ENCODE results near the gene PRKCB. TPM values are rescaled to one million over a fixed set of nuclear protein-coding genes. Genes with fewer than 3 reads are reported as not detected.

The PRKCB gene
- total and polyA plus RNA-seq, 2 donors from 2014 or later = 0.62 to 17.8 TPM

GRCh38 chr16:24156777-24157176, 321.0 kb downstream of the PRKCB start:
- Histone ChIP-seq H3K27me3 (ENCODE audit: control insufficient read depth, insufficient read depth, low read length) (no peaks in the 10 kb centered on the region), H3K9ac (ENCODE audit: low read length in 3 of 3) (no peak overlapping the region), H3K4me1 (ENCODE audit: control insufficient read depth in 2 of 3, insufficient read depth in 2 of 3, low read depth in 1 of 3, low read length in 3 of 3) (no peaks in the 10 kb centered on the region), H3K27ac (ENCODE audit: low read depth in 2 of 2, low read length in 2 of 2) (no peak overlapping the region), H3K36me3 (ENCODE audit: control insufficient read depth in 2 of 3, insufficient read depth in 3 of 3, low read length in 3 of 3) (no peaks in the 10 kb centered on the region), H3K9me3 (ENCODE audit: control insufficient read depth in 2 of 3, insufficient read depth in 1 of 3, low read length in 3 of 3) (no peaks in the 10 kb centered on the region), H3K4me3 (ENCODE audit: low read length in 3 of 3) (no peak overlapping the region)
- intact Hi-C loops (cut with DNase I) = no loop called here
- DNase-seq (no peak), FAIRE-seq (no peak)
- no peak for TF ChIP-seq CTCF (IDR thresholded peaks at IDR 0.05; ENCODE audit: borderline replicate concordance, extremely low read depth, insufficient read depth)

DNA sequence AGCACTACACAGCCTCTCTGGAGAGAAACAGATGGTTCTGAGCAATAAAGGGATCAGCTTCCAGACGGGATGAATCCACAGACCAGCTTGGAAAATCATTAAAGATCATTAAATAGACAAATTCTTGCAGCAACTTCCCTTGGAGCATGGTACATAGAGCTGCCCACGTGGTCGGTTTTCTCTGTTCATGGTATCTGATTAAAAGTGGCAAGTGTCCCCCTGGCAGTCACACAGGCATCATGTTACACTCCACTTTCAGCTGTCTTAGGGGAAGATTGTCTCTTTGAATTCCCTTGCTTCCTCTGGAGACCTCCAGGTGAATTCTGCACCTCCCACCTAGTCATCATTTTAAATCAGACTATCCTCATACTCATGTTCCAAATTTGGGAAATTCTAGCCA, 328.2 kb downstream of the PRKCB start:
- Histone ChIP-seq H3K9me3 (ENCODE audit: control insufficient read depth in 2 of 3, insufficient read depth in 1 of 3, low read length in 3 of 3) (no peaks in the 10 kb centered on the region), H3K4me3 (ENCODE audit: low read length in 3 of 3) (no peak overlapping the region), H3K4me1 (ENCODE audit: control insufficient read depth in 2 of 3, insufficient read depth in 2 of 3, low read depth in 1 of 3, low read length in 3 of 3) (no peaks in the 10 kb centered on the region), H3K9ac (ENCODE audit: low read length in 3 of 3) (no peak overlapping the region), H3K27me3 (ENCODE audit: control insufficient read depth, insufficient read depth, low read length) (no peaks in the 10 kb centered on the region), H3K27ac (ENCODE audit: low read depth in 2 of 2, low read length in 2 of 2) (no peak overlapping the region), H3K36me3 (ENCODE audit: control insufficient read depth in 2 of 3, insufficient read depth in 3 of 3, low read length in 3 of 3) (no peaks in the 10 kb centered on the region)
- intact Hi-C loops (cut with DNase I) = no loop called here
- DNase-seq (peak in 3 of 5 donors; percentile 10 to 50 (median 42)), FAIRE-seq (no peak)
- TF ChIP-seq CTCF (IDR thresholded peaks at IDR 0.05; ENCODE audit: borderline replicate concordance, extremely low read depth, insufficient read depth) = no peak

DNA sequence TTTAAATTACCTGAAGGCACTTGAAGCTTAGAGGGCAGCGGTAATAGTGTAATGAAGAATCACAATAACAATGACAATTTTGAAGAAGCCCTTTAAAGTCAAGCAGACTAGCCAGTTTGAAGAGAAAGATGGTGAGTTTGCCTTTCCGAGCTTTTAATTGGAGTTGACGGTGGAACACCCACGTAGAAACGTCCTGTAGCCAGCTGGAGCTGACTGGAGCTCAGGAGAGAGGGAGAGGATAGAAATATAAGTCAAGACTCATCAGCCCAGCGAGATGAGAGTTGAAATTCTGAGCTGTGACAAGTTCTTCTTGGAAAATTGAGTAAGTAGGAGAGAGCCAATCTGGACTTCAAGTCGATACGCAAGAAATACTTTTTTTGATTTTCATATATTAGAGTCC, 328.6 kb downstream of the PRKCB start:
- Histone ChIP-seq H3K9me3 (ENCODE audit: control insufficient read depth in 2 of 3, insufficient read depth in 1 of 3, low read length in 3 of 3) (no peaks in the 10 kb centered on the region), H3K4me3 (ENCODE audit: low read length in 3 of 3) (no peak overlapping the region), H3K27ac (ENCODE audit: low read depth in 2 of 2, low read length in 2 of 2) (no peak overlapping the region), H3K9ac (ENCODE audit: low read length in 3 of 3) (no peak overlapping the region), H3K27me3 (ENCODE audit: control insufficient read depth, insufficient read depth, low read length) (no peaks in the 10 kb centered on the region), H3K4me1 (ENCODE audit: control insufficient read depth in 2 of 3, insufficient read depth in 2 of 3, low read depth in 1 of 3, low read length in 3 of 3) (no peaks in the 10 kb centered on the region), H3K36me3 (ENCODE audit: control insufficient read depth in 2 of 3, insufficient read depth in 3 of 3, low read length in 3 of 3) (no peaks in the 10 kb centered on the region)
- no peak for FAIRE-seq
- intact Hi-C loops (cut with DNase I) = no loop called here
- TF ChIP-seq CTCF (IDR thresholded peaks at IDR 0.05; ENCODE audit: borderline replicate concordance, extremely low read depth, insufficient read depth) = no peak
- no peak for DNase-seq

DNA sequence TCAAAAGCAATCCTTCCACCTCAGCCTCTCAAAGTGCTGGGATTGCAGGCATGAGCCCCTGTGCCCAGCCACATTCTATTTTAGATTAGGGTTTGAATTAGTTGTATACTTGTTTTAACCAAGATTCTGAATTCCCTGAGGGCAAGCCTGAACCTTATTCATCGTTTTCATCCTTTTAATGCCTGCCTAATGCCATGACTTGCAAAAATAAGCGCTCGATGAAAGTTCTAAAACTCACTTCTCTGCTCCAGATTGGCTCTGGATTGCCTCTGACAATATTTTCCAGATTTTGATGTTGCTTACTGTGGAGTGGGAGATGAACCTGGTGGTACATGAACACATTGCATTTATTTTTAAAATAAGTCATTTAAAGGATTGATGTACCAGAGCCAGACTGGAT, 329.5 kb downstream of the PRKCB start:
- no peak overlapping the region for H3K4me3 ChIP-seq (ENCODE audit: low read length in 3 of 3)
- no peaks in the 10 kb centered on the region for H3K36me3 ChIP-seq (ENCODE audit: control insufficient read depth in 2 of 3, insufficient read depth in 3 of 3, low read length in 3 of 3)
- no peaks in the 10 kb centered on the region for H3K4me1 ChIP-seq (ENCODE audit: control insufficient read depth in 2 of 3, insufficient read depth in 2 of 3, low read depth in 1 of 3, low read length in 3 of 3)
- H3K27me3 ChIP-seq (ENCODE audit: control insufficient read depth, insufficient read depth, low read length) = no peaks in the 10 kb centered on the region
- DNase-seq = no peak
- TF ChIP-seq CTCF (IDR thresholded peaks at IDR 0.05; ENCODE audit: borderline replicate concordance, extremely low read depth, insufficient read depth) = no peak
- intact Hi-C loops (cut with DNase I) = no loop called here
- no peaks in the 10 kb centered on the region for H3K9me3 ChIP-seq (ENCODE audit: control insufficient read depth in 2 of 3, insufficient read depth in 1 of 3, low read length in 3 of 3)
- no peak for FAIRE-seq
- no peak overlapping the region for H3K27ac ChIP-seq (ENCODE audit: low read depth in 2 of 2, low read length in 2 of 2)
- H3K9ac ChIP-seq (ENCODE audit: low read length in 3 of 3) = no peak overlapping the region

Measured in kidney (tissue), 14 donors.